GM12873 (cell line): ENCODE measurements around the gene DTX3.

Experiments
- TF ChIP-seq, protein P1 (sequence below): IDR thresholded peaks from 2 replicates; pipeline ENCODE4 v1.5.1; 2012; ENCODE audit warnings: low read depth, mild to moderate bottlenecking, moderate library complexity, low read length, control low read depth; ENCODE audit not compliant: insufficient read depth; ENCODE audit errors: missing control alignments

Gene DTX3

GRCh38 chr12:57620936-57621496 is 16.4 kb downstream of the DTX3 start:
- TF ChIP-seq, protein P1, sequence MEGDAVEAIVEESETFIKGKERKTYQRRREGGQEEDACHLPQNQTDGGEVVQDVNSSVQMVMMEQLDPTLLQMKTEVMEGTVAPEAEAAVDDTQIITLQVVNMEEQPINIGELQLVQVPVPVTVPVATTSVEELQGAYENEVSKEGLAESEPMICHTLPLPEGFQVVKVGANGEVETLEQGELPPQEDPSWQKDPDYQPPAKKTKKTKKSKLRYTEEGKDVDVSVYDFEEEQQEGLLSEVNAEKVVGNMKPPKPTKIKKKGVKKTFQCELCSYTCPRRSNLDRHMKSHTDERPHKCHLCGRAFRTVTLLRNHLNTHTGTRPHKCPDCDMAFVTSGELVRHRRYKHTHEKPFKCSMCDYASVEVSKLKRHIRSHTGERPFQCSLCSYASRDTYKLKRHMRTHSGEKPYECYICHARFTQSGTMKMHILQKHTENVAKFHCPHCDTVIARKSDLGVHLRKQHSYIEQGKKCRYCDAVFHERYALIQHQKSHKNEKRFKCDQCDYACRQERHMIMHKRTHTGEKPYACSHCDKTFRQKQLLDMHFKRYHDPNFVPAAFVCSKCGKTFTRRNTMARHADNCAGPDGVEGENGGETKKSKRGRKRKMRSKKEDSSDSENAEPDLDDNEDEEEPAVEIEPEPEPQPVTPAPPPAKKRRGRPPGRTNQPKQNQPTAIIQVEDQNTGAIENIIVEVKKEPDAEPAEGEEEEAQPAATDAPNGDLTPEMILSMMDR, result no peak

DNA sequence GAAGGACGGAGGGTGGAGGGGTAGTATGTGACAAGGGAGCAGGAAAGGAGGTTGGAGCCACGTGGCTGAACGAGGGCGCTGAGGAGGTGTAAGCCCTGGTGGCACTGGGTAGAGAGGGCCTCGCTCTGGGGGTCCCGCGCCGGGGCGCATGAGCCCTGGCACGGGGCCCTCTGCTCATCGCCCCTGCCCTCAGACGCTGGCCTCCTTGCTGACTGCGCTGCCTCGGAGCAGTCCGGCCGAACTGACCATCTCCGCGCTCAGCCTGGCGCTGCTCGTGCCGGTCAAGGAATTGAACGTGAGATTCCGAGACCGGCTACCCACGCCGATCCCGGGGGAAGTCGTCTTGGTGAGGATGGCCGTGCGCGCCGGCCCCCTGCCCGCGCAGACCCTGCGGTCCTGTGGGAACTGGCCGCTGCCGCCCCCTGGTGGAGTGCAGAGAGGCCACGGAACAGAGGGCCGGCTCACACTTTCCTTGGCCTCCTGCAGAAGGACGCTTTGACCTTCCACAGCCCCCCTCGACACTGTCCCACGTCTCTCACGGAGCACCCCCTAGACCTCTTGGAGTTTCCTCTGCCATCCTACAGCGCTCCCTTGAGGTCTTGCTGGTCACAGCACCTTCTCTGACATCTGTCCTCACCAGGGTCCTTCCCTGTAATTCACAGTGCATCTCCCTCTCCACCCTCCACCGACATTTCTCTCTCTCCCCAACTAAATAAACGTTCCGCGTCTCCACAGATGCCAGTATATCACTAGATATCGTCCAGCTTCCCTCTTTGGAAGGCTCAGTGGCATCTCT is 17.1 kb downstream of the DTX3 start:
- TF ChIP-seq, protein P1, result peak; percentile 88

DNA sequence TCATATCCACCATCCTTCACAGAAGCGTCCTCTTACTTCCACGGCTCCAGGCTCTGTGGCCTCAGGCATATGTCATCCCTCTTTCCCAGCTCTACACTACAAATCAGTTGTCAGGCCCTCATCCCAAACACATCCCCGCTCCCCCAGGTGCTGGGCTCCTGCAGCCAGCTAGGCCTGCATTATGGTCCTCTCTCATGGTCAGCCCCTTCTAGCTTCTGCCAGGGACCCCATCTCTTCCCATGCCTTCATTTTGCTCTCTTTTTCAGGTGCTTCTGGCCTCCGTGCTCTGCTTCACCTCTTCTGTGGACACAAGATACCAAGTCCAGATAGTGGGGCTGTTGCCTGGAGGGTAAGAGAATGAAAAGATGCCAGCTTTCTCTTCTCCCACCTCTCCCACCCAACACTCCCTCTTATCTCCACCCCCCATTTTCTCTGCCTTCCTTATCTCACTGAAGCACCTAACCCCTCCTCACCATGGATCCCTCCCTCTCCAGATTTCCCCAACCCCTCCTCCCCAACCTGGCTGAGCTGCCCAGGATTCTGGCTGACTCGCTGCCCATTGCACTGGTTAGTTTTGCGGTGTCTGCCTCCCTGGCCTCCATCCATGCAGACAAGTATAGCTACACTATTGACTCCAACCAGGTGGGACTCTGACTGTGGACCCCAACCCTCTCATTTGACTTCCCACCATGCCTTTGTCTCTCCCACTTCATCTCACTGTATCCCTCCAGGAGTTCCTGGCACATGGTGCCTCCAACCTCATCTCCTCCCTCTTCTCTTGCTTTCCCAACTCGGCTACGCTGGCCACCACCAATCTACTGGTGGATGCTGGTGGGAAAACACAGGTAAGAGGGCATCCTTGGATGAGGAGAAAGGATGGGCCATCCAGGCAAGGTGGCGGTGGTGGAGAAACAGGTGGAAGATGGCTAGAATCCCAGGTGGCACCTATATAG is 17.9 kb downstream of the DTX3 start:
- TF ChIP-seq, protein P1, result no peak

GRCh38 chr12:57623385-57623784 is 18.8 kb downstream of the DTX3 start:
- TF ChIP-seq, protein P1, result no peak

GRCh38 chr12:57623811-57624390 is 19.3 kb downstream of the DTX3 start:
- TF ChIP-seq, protein P1, result no peak

GRCh38 chr12:57624441-57625220 is 20.0 kb downstream of the DTX3 start:
- TF ChIP-seq, protein P1, result no peak
